HS-5 (cell line): ENCODE measurements around the gene HNRNPUL1.

ENCODE experiments used
- DNase-seq: peaks from one replicate; pipeline ENCODE4 v3.0.0-alpha.2; 2012; ENCODE audit warnings: low read depth

HNRNPUL1 gene

GRCh38 chr19:41353466-41354342 lies 89.5 kb downstream of the HNRNPUL1 start, which contains the start of gene TGFB1:
Gene TGFB1 (minus strand): TSS chr19:41353922. CDS start chr19:41353044, 878 bp downstream.
- no peak for DNase-seq

GRCh38 chr19:41354343-41354953 lies 90.3 kb downstream of the HNRNPUL1 start:
- DNase-seq = no peak

- DNase-seq = no peak
These were observed 90.9 kb downstream of the HNRNPUL1 start for GRCh38 chr19:41355035-41355434.

- DNase-seq = no peak
These were observed 91.6 kb downstream of the HNRNPUL1 start for GRCh38 chr19:41355802-41356201.

- no peak for DNase-seq
These were observed 93.0 kb downstream of the HNRNPUL1 start for GRCh38 chr19:41356984-41357739.
